GM12801 (cell line): ENCODE data around the gene ZNF511.

Experiments
- CTCF ChIP-seq: IDR thresholded peaks from one replicate; pipeline ENCODE4 v1.5.1; 2011; ENCODE audit warnings: control low read depth; ENCODE audit not compliant: insufficient read length; ENCODE audit errors: extremely low read depth

Gene ZNF511

GRCh38 chr10:133356549-133357284, 48.0 kb downstream of the ZNF511 start:
- TF ChIP-seq CTCF, result no peak

- no peak for TF ChIP-seq CTCF
Observed at GRCh38 chr10:133357285-133358161, 48.8 kb downstream of the ZNF511 start, which contains the start of gene FUOM. TSS of gene FUOM (minus strand) at chr10:133358019. CDS start at chr10:133358007, 12 bp downstream.

GRCh38 chr10:133358162-133358924, 49.6 kb downstream of the ZNF511 start:
- no peak for TF ChIP-seq CTCF

- TF ChIP-seq CTCF, result no peak
Observed at GRCh38 chr10:133358925-133359310, 50.2 kb downstream of the ZNF511 start.

- no peak for TF ChIP-seq CTCF
Observed at GRCh38 chr10:133359554-133359971, 50.8 kb downstream of the ZNF511 start.

- TF ChIP-seq CTCF, result no peak
Observed at GRCh38 chr10:133359972-133360610, 51.4 kb downstream of the ZNF511 start.

GRCh38 chr10:133361227-133361626, 52.5 kb downstream of the ZNF511 start:
- TF ChIP-seq CTCF, result no peak
